Measurements from ENCODE around the gene SOX5.
"Not testable (repeated sequence)": the region's sequence is repeated elsewhere in the genome, so short reads cannot be mapped to it uniquely, and the experiment has no call there.

SOX5 gene

DNA sequence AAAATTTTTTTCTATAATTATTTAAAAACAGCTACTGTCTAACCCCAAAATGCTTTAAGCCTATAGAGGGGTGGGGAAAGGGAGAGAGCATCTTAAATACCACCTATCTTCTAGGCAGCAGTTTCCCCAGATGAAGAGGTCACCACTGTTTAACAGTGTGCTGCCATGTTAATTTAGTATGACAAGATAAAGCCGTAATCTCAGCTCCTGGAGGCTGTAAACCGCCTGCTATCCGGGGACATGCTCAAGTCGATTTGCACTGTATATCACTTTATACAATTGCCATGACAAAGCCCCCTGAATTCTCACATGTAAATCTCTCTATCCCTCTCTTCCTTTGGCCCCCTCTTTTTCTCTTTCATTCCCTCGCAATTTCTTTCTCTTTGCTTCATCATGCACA, 68.5 kb downstream of the SOX5 start:
- TF ChIP-seq, protein P1, sequence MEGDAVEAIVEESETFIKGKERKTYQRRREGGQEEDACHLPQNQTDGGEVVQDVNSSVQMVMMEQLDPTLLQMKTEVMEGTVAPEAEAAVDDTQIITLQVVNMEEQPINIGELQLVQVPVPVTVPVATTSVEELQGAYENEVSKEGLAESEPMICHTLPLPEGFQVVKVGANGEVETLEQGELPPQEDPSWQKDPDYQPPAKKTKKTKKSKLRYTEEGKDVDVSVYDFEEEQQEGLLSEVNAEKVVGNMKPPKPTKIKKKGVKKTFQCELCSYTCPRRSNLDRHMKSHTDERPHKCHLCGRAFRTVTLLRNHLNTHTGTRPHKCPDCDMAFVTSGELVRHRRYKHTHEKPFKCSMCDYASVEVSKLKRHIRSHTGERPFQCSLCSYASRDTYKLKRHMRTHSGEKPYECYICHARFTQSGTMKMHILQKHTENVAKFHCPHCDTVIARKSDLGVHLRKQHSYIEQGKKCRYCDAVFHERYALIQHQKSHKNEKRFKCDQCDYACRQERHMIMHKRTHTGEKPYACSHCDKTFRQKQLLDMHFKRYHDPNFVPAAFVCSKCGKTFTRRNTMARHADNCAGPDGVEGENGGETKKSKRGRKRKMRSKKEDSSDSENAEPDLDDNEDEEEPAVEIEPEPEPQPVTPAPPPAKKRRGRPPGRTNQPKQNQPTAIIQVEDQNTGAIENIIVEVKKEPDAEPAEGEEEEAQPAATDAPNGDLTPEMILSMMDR (IDR thresholded peaks at IDR 0.05; ENCODE audit: low read depth, low read length) = no peak

DNA sequence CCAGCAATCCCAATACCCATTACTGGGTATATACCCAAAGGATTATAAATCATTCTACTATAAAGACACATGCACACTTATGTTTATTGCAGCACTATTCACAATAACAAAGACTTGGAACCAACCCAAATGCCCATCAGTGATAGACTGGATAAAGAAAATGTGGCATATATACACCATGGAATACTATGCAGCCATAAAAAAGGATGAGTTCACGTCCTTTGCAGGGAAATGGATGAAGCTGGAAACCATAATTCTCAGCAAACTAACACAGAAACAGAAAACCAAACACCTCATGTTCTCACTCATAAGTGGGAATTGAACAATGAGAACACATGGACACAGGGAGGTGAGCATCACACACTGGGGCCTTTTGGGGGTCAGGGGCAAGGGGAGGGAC, 72.9 kb downstream of the SOX5 start:
- not testable (repeated sequence) for DNase-seq (ENCODE audit: extremely low read depth, low read depth)

More for the DNA sequence above, 68.5 kb downstream of the SOX5 start:
- no peak for DNase-seq (ENCODE audit: extremely low read depth, low read depth)

DNA sequence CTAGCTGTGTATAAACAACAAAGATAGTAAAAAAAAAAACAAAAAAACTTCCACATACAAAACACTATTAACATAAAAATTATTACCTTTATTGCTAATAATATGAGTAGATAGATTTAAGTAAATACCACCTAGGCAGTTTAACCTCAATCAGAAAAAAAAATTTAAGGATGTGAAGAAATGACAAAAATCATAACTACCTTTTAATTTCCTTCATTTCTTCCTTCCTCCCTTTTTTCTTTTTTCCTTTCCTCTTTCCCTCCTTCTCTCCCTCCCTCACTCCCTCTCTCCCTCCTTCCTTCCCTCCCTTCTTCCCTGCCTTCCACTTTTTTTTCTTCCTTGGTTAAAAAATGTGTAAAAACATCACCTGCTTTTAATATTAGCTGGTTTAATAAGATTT, 81.7 kb downstream of the SOX5 start:
- TF ChIP-seq, protein P1 (IDR thresholded peaks at IDR 0.05; ENCODE audit: low read depth, low read length) = no peak
- no peak for DNase-seq (ENCODE audit: extremely low read depth, low read depth)

DNA sequence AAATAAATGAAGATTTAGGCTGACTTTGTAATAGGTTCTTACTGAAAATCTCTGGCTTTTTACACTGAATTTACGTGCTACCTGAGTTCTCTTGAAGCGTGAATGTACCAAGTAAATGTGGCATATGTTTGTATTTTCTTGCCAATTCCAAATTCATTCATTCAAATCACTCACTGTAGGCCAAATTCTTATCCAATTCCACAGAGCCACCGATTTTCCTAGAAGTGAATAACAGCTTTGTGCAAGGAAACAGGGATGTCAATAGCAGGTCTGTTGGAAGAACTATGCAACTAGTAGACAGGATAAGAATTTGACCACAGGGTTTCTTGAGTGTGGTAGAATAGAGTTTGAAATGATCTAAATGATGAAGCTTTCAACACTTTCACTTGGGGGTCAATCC, 86.8 kb downstream of the SOX5 start:
- TF ChIP-seq, protein P1 (IDR thresholded peaks at IDR 0.05; ENCODE audit: low read depth, low read length) = no peak
- no peak for DNase-seq (ENCODE audit: extremely low read depth, low read depth)

DNA sequence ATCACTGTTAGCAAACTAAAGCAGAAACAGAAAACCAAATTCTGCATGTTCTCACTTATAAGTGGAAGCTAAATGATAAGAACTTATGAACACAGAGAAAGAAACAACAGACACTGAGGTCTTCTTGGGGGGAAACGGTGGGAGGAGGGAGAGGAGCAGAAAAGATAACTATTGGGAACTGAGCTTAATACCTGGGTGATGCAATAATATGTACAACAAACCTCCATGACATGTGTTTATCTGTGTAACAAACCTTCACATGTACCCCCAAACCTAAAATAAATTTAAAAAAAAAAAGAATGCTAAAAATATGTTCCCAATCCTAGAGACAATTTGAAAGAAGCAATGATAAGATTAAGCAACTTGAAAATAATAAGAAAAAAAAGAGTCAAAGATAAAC, 89.5 kb downstream of the SOX5 start:
- TF ChIP-seq, protein P1 (IDR thresholded peaks at IDR 0.05; ENCODE audit: low read depth, low read length) = no peak
- no peak for DNase-seq (ENCODE audit: extremely low read depth, low read depth)

DNA sequence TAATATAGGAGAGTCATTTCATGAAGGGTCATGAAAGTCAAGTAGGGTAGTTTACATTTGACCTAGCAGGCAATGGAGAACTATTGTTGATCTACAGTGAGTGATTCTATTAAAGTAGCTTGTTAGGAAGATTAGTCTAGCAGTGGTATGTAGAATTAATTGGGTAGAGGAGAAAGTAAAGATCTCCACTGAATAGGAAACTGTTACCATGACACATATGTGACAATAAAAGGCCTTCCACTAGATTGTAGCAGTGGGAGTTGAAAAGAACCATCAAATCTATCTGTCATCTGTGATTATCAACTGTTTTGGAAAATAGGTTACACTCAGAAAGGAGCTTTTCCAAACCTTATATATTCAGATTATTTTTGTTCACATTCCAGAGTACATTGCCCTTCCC, 92.3 kb downstream of the SOX5 start:
- TF ChIP-seq, protein P1 (IDR thresholded peaks at IDR 0.05; ENCODE audit: low read depth, low read length) = no peak
- DNase-seq (ENCODE audit: extremely low read depth, low read depth) = no peak

DNA sequence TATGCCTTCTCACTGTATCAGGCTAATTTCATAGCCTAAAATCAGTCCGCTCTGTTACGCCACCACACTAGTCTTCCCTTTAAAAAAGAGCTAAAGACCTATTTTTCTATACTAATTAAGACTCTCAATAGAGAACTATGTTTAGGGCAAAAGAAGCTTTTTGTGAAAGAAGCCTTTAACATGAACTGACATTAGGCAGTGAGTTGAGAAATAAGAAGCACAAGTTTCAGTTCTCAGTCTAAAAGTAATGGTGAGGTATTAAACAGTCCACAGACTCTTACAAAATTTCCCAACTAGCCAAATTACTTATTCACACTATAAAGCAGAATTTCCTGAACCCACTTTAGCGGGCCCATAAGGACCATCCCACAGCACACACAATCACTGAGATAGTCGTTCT, 93.7 kb downstream of the SOX5 start:
- TF ChIP-seq, protein P1 (IDR thresholded peaks at IDR 0.05; ENCODE audit: low read depth, low read length) = no peak
- no peak for DNase-seq (ENCODE audit: extremely low read depth, low read depth)

DNA sequence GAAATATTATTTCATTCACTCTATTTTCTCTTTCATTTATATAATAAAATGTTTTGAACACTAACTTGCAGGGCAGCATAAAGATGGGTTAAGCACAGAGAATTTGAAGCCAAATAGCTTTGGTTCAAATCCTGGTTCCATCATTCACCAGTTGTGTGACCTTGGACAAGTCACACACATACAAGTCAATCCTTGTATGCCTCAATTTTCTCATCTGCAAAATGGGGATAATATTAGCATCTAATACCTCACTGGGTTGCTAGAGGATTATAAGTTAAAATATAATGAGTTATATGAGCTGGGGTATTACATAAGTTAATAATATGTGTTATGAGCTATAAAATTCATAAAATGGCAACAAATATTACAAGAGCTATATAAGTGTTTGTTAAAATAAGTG, 94.9 kb downstream of the SOX5 start:
- DNase-seq (ENCODE audit: extremely low read depth, low read depth) = no peak
- TF ChIP-seq, protein P1 (IDR thresholded peaks at IDR 0.05; ENCODE audit: low read depth, low read length) = no peak

All from AG09319 (cell line).